Effector CD8-positive, alpha-beta T cell (primary cell): ENCODE measurements around the gene ISG15.
"Not testable (repeated sequence)": the region's sequence is repeated elsewhere in the genome, so short reads cannot be mapped to it uniquely, and the experiment has no call there.

Source experiments
- DNase-seq: peaks from one replicate; lab custom pipeline; 2025; lab: John Stamatoyannopoulos, UW

The ISG15 gene

GRCh38 chr1:1044455-1045078, 31.3 kb downstream of the ISG15 start:
- no peak for DNase-seq

GRCh38 chr1:1045129-1045528, 31.8 kb downstream of the ISG15 start:
- DNase-seq, result no peak

- DNase-seq, result no peak
Observed at GRCh38 chr1:1046243-1046642, 32.9 kb downstream of the ISG15 start.

GRCh38 chr1:1046767-1047166, 33.5 kb downstream of the ISG15 start:
- DNase-seq, result no peak

- DNase-seq, result no peak
Observed at GRCh38 chr1:1047407-1047806, 34.1 kb downstream of the ISG15 start.

GRCh38 chr1:1047963-1048362, 34.7 kb downstream of the ISG15 start:
- no peak for DNase-seq

- no peak for DNase-seq
Observed at GRCh38 chr1:1048765-1049164, 35.5 kb downstream of the ISG15 start.

GRCh38 chr1:1049318-1050165, 36.2 kb downstream of the ISG15 start:
- no peak for DNase-seq

- no peak for DNase-seq
Observed at GRCh38 chr1:1050577-1051052, 37.3 kb downstream of the ISG15 start.

- no peak for DNase-seq
Observed at GRCh38 chr1:1051127-1051810, 38.0 kb downstream of the ISG15 start.

GRCh38 chr1:1052003-1052840, 38.9 kb downstream of the ISG15 start:
- no peak for DNase-seq

- no peak for DNase-seq
Observed at GRCh38 chr1:1053022-1053421, 39.7 kb downstream of the ISG15 start.

GRCh38 chr1:1053682-1054081, 40.4 kb downstream of the ISG15 start:
- DNase-seq, result no peak

GRCh38 chr1:1054099-1054700, 40.9 kb downstream of the ISG15 start:
- DNase-seq, result no peak

- DNase-seq, result no peak
Observed at GRCh38 chr1:1054971-1055370, 41.7 kb downstream of the ISG15 start.

GRCh38 chr1:1055841-1056736, 42.8 kb downstream of the ISG15 start:
- DNase-seq, result no peak

- DNase-seq, result not testable (repeated sequence)
Observed at GRCh38 chr1:1057769-1058087, 44.4 kb downstream of the ISG15 start.

GRCh38 chr1:1058088-1058905, 45.0 kb downstream of the ISG15 start:
- DNase-seq, result no peak

- DNase-seq, result no peak
Observed at GRCh38 chr1:1058921-1059493, 45.7 kb downstream of the ISG15 start.
